ENCODE results near the gene YEATS2.

- TF ChIP-seq CTCF (IDR thresholded peaks at IDR 0.05; ENCODE audit: insufficient read depth, low read depth, low read length) (no peak), EZH2 (IDR thresholded peaks at IDR 0.05; ENCODE audit: insufficient read depth, low read length) (no peak)
Observed at GRCh38 chr3:183822631-183823030, 125.0 kb downstream of the YEATS2 start.

All from astrocyte (in vitro differentiated cells and primary cell).